Activated naive CD4-positive, alpha-beta T cell treated with anti-CD3 and anti-CD28 coated beads for 36 hours (primary cell): ENCODE results near the gene ZC3H18. TPM values are rescaled to one million over a fixed set of nuclear protein-coding genes. Genes with fewer than 3 reads are reported as not detected.
"Not testable (repeated sequence)": the region's sequence is repeated elsewhere in the genome, so short reads cannot be mapped to it uniquely, and the experiment has no call there.

ENCODE experiments used
- CTCF ChIA-PET: fragments of 350-600 bp; sonication (Branson Sonifier 250); formaldehyde crosslinking; loops from one replicate; lab custom pipeline; 2021; ENCODE audit warnings: antibody characterized with exemption; lab: Charles Lee
- DNase-seq: peaks from one replicate; pipeline ENCODE4 v3.0.0-alpha.2; 2020
- H3K27ac Mint-ChIP-seq: one replicate; pipeline ENCODE4 v1.8.0; 2021; ENCODE audit warnings: mild to moderate bottlenecking, mixed read lengths
- H3K27me3 Mint-ChIP-seq: one replicate; pipeline ENCODE4 v1.8.0; 2021; ENCODE audit warnings: low read depth, mixed read lengths
- H3K36me3 Mint-ChIP-seq: one replicate; pipeline ENCODE4 v1.8.0; 2021; ENCODE audit warnings: low read depth, mixed read lengths
- H3K4me1 Mint-ChIP-seq: one replicate; pipeline ENCODE4 v1.8.0; 2021; ENCODE audit warnings: low read depth, mixed read lengths
- H3K4me3 Mint-ChIP-seq: one replicate; pipeline ENCODE4 v1.8.0; 2021; ENCODE audit warnings: mild to moderate bottlenecking, moderate library complexity, mixed read lengths
- H3K9me3 Mint-ChIP-seq: one replicate; pipeline ENCODE4 v1.8.0; 2021; ENCODE audit warnings: mixed read lengths
- intact Hi-C: fragments of 100-400 bp; cut with micrococcal nuclease; formaldehyde crosslinking; loops from one replicate; pipeline ENCODE4 v1.15.1; 2023
- total RNA-seq, 2 experiments: library from RNA; stranded (reverse); gene quantifications; one replicate each; pipeline ENCODE4 v1.2.3, GENCODE V29; 2021

ZC3H18 gene
- total RNA-seq, 2 experiments from 2014 or later: 55.8 to 58.5 TPM

GRCh38 chr16:88655733-88656281 lies 85.6 kb downstream of the ZC3H18 start:
- Mint-ChIP-seq H3K27me3 (no peaks in the 10 kb centered on the region), H3K4me3 (no peak overlapping the region), H3K27ac (no peak overlapping the region), H3K9me3 (no peaks in the 10 kb centered on the region), H3K4me1 (peaks cover 8% of the 10 kb centered on the region), H3K36me3 (peaks cover 7% of the 10 kb centered on the region)
- DNase-seq: no peak
- intact Hi-C loops: no loop called here
- CTCF ChIA-PET: no interaction called here

DNA sequence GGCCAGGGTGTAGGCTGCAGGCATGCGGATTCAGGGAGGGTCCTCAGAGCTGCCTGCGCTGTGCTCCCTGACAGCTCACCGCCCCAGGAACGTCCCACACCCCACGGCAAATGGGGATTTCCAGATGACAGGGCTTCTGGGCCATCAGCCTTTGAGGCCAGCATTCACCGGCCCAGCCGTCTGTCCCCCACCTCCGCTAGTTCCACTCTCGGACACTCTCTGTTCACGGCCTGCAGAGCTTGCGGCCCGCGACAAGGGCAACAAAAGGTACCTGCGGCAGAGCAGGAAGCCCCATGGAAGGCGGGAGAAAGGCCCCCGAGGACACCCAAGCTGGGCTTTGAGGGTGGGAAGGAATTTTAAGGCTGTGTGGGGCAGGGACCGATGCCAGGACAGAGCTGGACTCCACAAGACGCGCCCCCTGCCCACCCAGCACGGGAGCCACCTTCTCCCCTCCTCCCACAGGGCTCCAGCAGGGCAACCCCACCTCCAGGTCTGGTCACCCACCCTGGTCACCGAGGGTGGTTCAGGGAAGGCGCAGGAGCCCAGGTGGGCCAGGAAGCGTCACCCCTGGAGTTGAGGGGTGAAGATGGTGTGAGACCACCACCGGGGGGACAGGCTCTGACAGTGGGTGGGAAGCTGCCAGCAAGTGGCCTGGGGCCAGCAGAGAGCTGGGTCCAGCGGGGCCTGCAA lies 86.2 kb downstream of the ZC3H18 start:
- Mint-ChIP-seq H3K27me3 (no peaks in the 10 kb centered on the region), H3K27ac (no peak overlapping the region), H3K36me3 (peaks cover 7% of the 10 kb centered on the region), H3K9me3 (no peaks in the 10 kb centered on the region), H3K4me1 (peaks cover 12% of the 10 kb centered on the region), H3K4me3 (no peak overlapping the region)
- intact Hi-C loops: no loop called here
- no peak for DNase-seq
- CTCF ChIA-PET: no interaction called here

- H3K36me3 Mint-ChIP-seq: peaks cover 7% of the 10 kb centered on the region
- no peak overlapping the region for H3K27ac Mint-ChIP-seq
- DNase-seq: no peak
- H3K9me3 Mint-ChIP-seq: no peaks in the 10 kb centered on the region
- intact Hi-C loops: no loop called here
- H3K27me3 Mint-ChIP-seq: no peaks in the 10 kb centered on the region
- no peak overlapping the region for H3K4me3 Mint-ChIP-seq
- CTCF ChIA-PET: no interaction called here
- peaks cover 10% of the 10 kb centered on the region for H3K4me1 Mint-ChIP-seq
Measured at GRCh38 chr16:88657371-88657770, 87.2 kb downstream of the ZC3H18 start.

- no peak overlapping the region for H3K27ac Mint-ChIP-seq
- H3K27me3 Mint-ChIP-seq: no peaks in the 10 kb centered on the region
- H3K36me3 Mint-ChIP-seq: peaks cover 7% of the 10 kb centered on the region
- intact Hi-C loops: no loop called here
- CTCF ChIA-PET: no interaction called here
- peaks cover 10% of the 10 kb centered on the region for H3K4me1 Mint-ChIP-seq
- H3K4me3 Mint-ChIP-seq: no peak overlapping the region
- H3K9me3 Mint-ChIP-seq: no peaks in the 10 kb centered on the region
- DNase-seq: no peak
Measured at GRCh38 chr16:88658714-88659113, 88.5 kb downstream of the ZC3H18 start.

DNA sequence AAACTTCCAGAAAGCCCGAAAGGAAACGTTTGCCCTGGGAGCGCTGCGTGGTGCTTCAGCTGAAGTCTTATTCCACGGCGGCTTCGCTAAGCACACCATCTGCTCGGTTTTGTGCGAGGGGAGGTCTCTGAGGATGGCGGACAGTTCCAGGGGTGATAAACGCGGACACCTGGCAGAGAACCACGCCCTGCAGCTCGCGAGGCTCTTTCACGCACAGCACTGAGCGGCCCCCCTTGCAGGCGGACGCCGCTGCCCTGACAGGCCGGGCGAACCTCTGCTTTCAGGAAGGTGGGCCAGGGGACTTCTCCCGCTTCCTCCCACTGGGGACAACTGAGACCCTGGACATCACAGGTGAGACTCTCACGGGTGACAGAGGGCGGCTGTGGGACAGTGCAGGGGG lies 89.0 kb downstream of the ZC3H18 start:
- intact Hi-C loops: no loop called here
- no peak for DNase-seq
- Mint-ChIP-seq H3K36me3 (peaks cover 7% of the 10 kb centered on the region), H3K27me3 (no peaks in the 10 kb centered on the region), H3K4me3 (no peak overlapping the region), H3K27ac (no peak overlapping the region), H3K9me3 (no peaks in the 10 kb centered on the region), H3K4me1 (peaks cover 13% of the 10 kb centered on the region)
- CTCF ChIA-PET: no interaction called here

- intact Hi-C loops: no loop called here
- H3K4me1 Mint-ChIP-seq: peaks cover 13% of the 10 kb centered on the region
- CTCF ChIA-PET: no interaction called here
- no peak overlapping the region for H3K27ac Mint-ChIP-seq
- H3K9me3 Mint-ChIP-seq: no peaks in the 10 kb centered on the region
- H3K4me3 Mint-ChIP-seq: peak overlapping the region; percentile 27
- no peak for DNase-seq
- no peaks in the 10 kb centered on the region for H3K27me3 Mint-ChIP-seq
- peaks cover 2% of the 10 kb centered on the region for H3K36me3 Mint-ChIP-seq
Measured at GRCh38 chr16:88661468-88661867, 91.3 kb downstream of the ZC3H18 start.

- DNase-seq: peak; percentile 44
- Mint-ChIP-seq H3K27ac (peak overlapping the region; percentile 79), H3K36me3 (peaks cover 2% of the 10 kb centered on the region), H3K4me1 (peaks cover 13% of the 10 kb centered on the region), H3K4me3 (peak overlapping the region; percentile 90), H3K9me3 (no peaks in the 10 kb centered on the region), H3K27me3 (no peaks in the 10 kb centered on the region)
- intact Hi-C loops: no loop called here
- CTCF ChIA-PET: no interaction called here
Measured at GRCh38 chr16:88662222-88662842, 92.1 kb downstream of the ZC3H18 start.

DNA sequence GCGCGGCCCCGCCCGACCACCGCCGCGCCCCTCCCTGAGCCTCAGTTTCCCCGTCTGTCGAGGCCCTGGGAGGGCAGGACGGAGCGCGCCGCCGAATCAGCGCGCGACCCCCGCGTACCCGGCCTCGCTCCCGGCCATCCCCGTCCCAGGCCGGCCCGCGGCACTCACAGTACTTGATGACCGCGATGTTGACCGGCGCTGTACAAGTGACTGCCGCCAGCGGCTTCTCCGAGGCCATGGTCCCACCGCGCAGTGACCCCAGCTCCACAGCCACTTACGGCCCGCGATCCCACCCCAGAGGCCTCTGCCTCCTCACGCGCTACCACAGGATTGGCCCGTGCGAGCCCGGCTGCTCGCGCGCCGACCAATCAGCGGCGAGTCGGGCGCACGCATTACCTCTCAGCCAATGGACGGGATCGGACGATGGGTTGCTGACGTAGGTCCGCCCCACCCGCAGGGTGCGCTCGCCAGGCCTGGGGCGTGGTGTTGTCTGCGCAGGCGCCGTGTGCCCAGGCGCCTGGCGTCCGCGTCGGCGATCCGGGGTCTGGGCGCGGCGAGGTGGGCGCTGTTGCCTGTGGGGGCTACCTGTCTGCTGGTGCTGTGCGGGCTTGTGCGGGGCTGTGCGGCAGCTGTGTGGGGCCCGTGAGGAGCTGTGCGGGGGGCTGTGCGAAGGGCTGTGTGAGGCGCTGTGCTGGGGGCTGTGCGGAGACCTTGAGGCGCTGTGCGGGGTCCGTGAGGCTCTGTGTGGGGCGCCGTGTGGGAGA lies 92.8 kb downstream of the ZC3H18 start, which contains the start of gene MVD:
Gene MVD, minus strand, starts transcription at position 249 of the 764 bp plus-strand sequence. Its CDS starts 11 bp downstream, at position 238.
- peak; percentile 97 for DNase-seq
- H3K36me3 Mint-ChIP-seq: peaks cover 2% of the 10 kb centered on the region
- no peaks in the 10 kb centered on the region for H3K9me3 Mint-ChIP-seq
- peak within 1 kb of the TSS; percentile 90 for H3K4me3 Mint-ChIP-seq
- peaks cover 13% of the 10 kb centered on the region for H3K4me1 Mint-ChIP-seq
- CTCF ChIA-PET: no interaction called here
- H3K27ac Mint-ChIP-seq: peak within 1 kb of the TSS; percentile 86
- H3K27me3 Mint-ChIP-seq: no peaks in the 10 kb centered on the region
- intact Hi-C loops: loop anchor here (1.0 kb wide), 6 partner anchors 12 to 93 kb away; partner anchors contain the start of genes CTU2, CYBA, RNF166 and SNAI3

DNA sequence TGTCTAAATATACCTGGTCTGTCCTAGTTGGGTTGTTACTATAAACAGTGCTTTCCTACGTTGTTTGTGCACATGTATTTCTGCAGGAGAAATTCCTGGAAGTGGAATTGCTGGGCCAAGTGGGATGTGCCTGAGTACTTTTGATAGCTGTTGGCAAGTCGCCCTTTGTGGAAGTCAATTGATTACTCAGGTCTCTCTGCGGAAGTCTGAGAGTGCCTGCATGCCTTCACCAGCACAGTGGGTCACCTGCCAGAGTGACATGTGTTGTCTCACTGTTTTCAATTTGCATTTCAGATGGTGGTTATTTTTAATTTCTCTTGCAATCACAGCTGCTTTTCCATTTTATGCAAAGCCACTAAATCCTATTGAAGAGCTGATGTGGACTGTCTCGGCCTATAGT lies 94.9 kb downstream of the ZC3H18 start:
- Mint-ChIP-seq H3K4me1 (peaks cover 13% of the 10 kb centered on the region), H3K4me3 (peak overlapping the region; percentile 8), H3K9me3 (no peaks in the 10 kb centered on the region), H3K27me3 (no peaks in the 10 kb centered on the region), H3K36me3 (peaks cover 2% of the 10 kb centered on the region), H3K27ac (no peak overlapping the region)
- CTCF ChIA-PET: interaction anchor here (1.1 kb wide), 1 partner anchor 10 kb away, joined by 3 read pairs; no protein-coding TSS in a partner anchor
- DNase-seq: no peak
- intact Hi-C loops: no loop called here

DNA sequence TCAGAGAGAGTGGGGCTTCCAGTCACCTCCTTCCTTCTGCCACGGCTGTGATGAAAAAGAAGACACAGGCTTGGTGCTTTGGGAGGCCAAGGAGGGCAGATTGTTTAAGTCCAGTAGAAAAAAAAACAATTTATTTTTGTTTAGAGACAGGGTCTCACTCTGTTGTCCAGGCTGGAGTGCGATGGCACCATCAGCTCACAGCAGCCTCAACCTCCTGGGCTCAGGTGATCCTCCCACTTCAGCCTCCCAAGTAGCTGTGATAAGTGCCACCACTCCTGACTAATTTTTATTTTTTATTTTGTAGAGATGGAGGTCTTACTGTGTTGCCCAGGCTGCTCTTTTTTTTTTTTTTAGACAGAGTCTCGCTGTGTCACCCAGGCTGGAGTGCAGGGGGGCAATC lies 95.4 kb downstream of the ZC3H18 start:
- peaks cover 13% of the 10 kb centered on the region for H3K4me1 Mint-ChIP-seq
- CTCF ChIA-PET: interaction anchor here (0.8 to 1.1 kb wide), 2 partner anchors 10 to 15 kb away, joined by 3 read pairs; partner anchors contain the start of gene CYBA
- H3K4me3 Mint-ChIP-seq: no peak overlapping the region
- H3K27ac Mint-ChIP-seq: no peak overlapping the region
- peaks cover 2% of the 10 kb centered on the region for H3K36me3 Mint-ChIP-seq
- H3K9me3 Mint-ChIP-seq: no peaks in the 10 kb centered on the region
- H3K27me3 Mint-ChIP-seq: no peaks in the 10 kb centered on the region
- no peak for DNase-seq
- intact Hi-C loops: no loop called here

- H3K27me3 Mint-ChIP-seq: no peaks in the 10 kb centered on the region
- CTCF ChIA-PET: interaction anchor here (1.2 kb wide), 1 partner anchor 15 kb away, joined by 4 read pairs; no protein-coding TSS in a partner anchor
- DNase-seq: no peak
- intact Hi-C loops: no loop called here
- no peaks in the 10 kb centered on the region for H3K9me3 Mint-ChIP-seq
- H3K4me1 Mint-ChIP-seq: peaks cover 4% of the 10 kb centered on the region
- H3K4me3 Mint-ChIP-seq: no peak overlapping the region
- H3K36me3 Mint-ChIP-seq: peaks cover 2% of the 10 kb centered on the region
- H3K27ac Mint-ChIP-seq: no peak overlapping the region
Measured at GRCh38 chr16:88667461-88667860, 97.3 kb downstream of the ZC3H18 start.

GRCh38 chr16:88669493-88669892 lies 99.3 kb downstream of the ZC3H18 start:
- CTCF ChIA-PET: interaction anchor here (0.8 to 1.0 kb wide), 2 partner anchors 12 to 68 kb away, joined by 3 to 4 read pairs; no protein-coding TSS in a partner anchor
- intact Hi-C loops, H3K27ac Mint-ChIP-seq, H3K9me3 Mint-ChIP-seq, H3K4me1 Mint-ChIP-seq, H3K27me3 Mint-ChIP-seq, H3K4me3 Mint-ChIP-seq, H3K36me3 Mint-ChIP-seq, DNase-seq: not testable (repeated sequence)
